H9 (cell line): ENCODE measurements around the gene CEMIP. TPM values are rescaled to one million over a fixed set of nuclear protein-coding genes. Genes with fewer than 3 reads are reported as not detected.

ENCODE experiments used
- DNase-seq: peaks from one replicate; pipeline ENCODE4 v3.0.0-alpha.2; 2017
- H2AFZ ChIP-seq: one replicate; pipeline ENCODE4 v1.6.1; 2013; ENCODE audit warnings: mild to moderate bottlenecking, low read length, control low read depth, moderate library complexity
- H2AK5ac ChIP-seq: 2 replicates; pipeline ENCODE4 v1.6.1; 2013; ENCODE audit warnings: low read length, control low read depth, mixed read lengths; ENCODE audit not compliant: insufficient read length
- H2BK120ac ChIP-seq: one replicate; pipeline ENCODE4 v1.6.1; 2013; ENCODE audit warnings: low read depth, mild to moderate bottlenecking, low read length, control low read depth, inconsistent platforms; ENCODE audit not compliant: poor library complexity, severe bottlenecking
- H2BK12ac ChIP-seq: 2 replicates; pipeline ENCODE4 v1.6.1; 2013; ENCODE audit warnings: low read length, control low read depth, mixed read lengths, low read depth; ENCODE audit not compliant: insufficient read length
- H2BK15ac ChIP-seq: 2 replicates; pipeline ENCODE4 v1.6.1; 2013; ENCODE audit warnings: low read depth, low read length, control low read depth
- H2BK20ac ChIP-seq: one replicate; pipeline ENCODE4 v1.6.1; 2013; ENCODE audit warnings: low read depth, mild to moderate bottlenecking, low read length, control low read depth, inconsistent platforms; ENCODE audit not compliant: poor library complexity, severe bottlenecking
- H2BK5ac ChIP-seq: 2 replicates; pipeline ENCODE4 v1.6.1; 2013; ENCODE audit warnings: low read length, control low read depth, mixed read lengths; ENCODE audit not compliant: insufficient read length
- H3K14ac ChIP-seq: 2 replicates; pipeline ENCODE4 v1.6.1; 2013; ENCODE audit warnings: low read length, control low read depth; ENCODE audit not compliant: insufficient read depth
- H3K18ac ChIP-seq: 2 replicates; pipeline ENCODE4 v1.6.1; 2013; ENCODE audit warnings: low read depth, mild to moderate bottlenecking, mixed read lengths, low read length, control low read depth; ENCODE audit not compliant: insufficient read length
- H3K23ac ChIP-seq: 2 replicates; pipeline ENCODE4 v1.6.1; 2013; ENCODE audit warnings: low read length, control low read depth, mixed read lengths, low read depth; ENCODE audit not compliant: insufficient read length
- H3K23me2 ChIP-seq: 2 replicates; pipeline ENCODE4 v1.6.1; 2013; ENCODE audit warnings: low read depth, mild to moderate bottlenecking, mixed read lengths, low read length, control low read depth; ENCODE audit not compliant: insufficient read length, poor library complexity, severe bottlenecking
- H3K27ac ChIP-seq: 2 replicates; pipeline ENCODE4 v1.5.1; 2013; ENCODE audit warnings: low read length, control low read depth, mixed read lengths, low read depth; ENCODE audit not compliant: insufficient read length
- H3K27me3 ChIP-seq: 2 replicates; pipeline ENCODE4 v1.6.1; 2013; ENCODE audit warnings: low read length, control low read depth, inconsistent platforms; ENCODE audit not compliant: insufficient read depth
- H3K4ac ChIP-seq: 2 replicates; pipeline ENCODE4 v1.6.1; 2013; ENCODE audit warnings: low read depth, mild to moderate bottlenecking, control low read depth, inconsistent platforms, low read length, moderate library complexity
- H3K4me1 ChIP-seq: 2 replicates; pipeline ENCODE4 v1.6.1; 2013; ENCODE audit warnings: low read length, control low read depth, inconsistent platforms; ENCODE audit not compliant: insufficient read depth
- H3K4me2 ChIP-seq: 2 replicates; pipeline ENCODE4 v1.6.1; 2013; ENCODE audit warnings: low read length, control low read depth, mixed read lengths; ENCODE audit not compliant: insufficient read length, insufficient read depth
- H3K56ac ChIP-seq: 2 replicates; pipeline ENCODE4 v1.6.1; 2013; ENCODE audit warnings: low read depth, mild to moderate bottlenecking, mixed read lengths, low read length, control low read depth; ENCODE audit not compliant: insufficient read length
- H3K79me1 ChIP-seq: 2 replicates; pipeline ENCODE4 v1.6.1; 2013; ENCODE audit warnings: low read depth, mild to moderate bottlenecking, moderate library complexity, low read length, control low read depth, inconsistent platforms; ENCODE audit not compliant: insufficient read depth, poor library complexity, severe bottlenecking
- H3K79me2 ChIP-seq: 2 replicates; pipeline ENCODE4 v1.6.1; 2013; ENCODE audit warnings: low read length, control low read depth, inconsistent platforms; ENCODE audit not compliant: insufficient read depth
- H3K9ac ChIP-seq: 2 replicates; pipeline ENCODE4 v1.6.1; 2013; ENCODE audit warnings: low read length, control low read depth, mixed read lengths; ENCODE audit not compliant: insufficient read length; ENCODE audit errors: extremely low read depth
- H3K9me3 ChIP-seq: one replicate; pipeline ENCODE4 v1.6.1; 2013; ENCODE audit warnings: low read depth, low read length, inconsistent platforms; ENCODE audit not compliant: control insufficient read depth
- H3T11ph ChIP-seq: one replicate; pipeline ENCODE4 v1.6.1; 2013; ENCODE audit warnings: mild to moderate bottlenecking, low read length, control low read depth, inconsistent platforms
- H4K20me1 ChIP-seq: one replicate; pipeline ENCODE4 v1.6.1; 2013; ENCODE audit not compliant: control insufficient read depth, insufficient read length, insufficient read depth
- H4K5ac ChIP-seq: 2 replicates; pipeline ENCODE4 v1.6.1; 2013; ENCODE audit warnings: low read depth, mild to moderate bottlenecking, mixed read lengths, low read length, control low read depth; ENCODE audit not compliant: insufficient read length
- H4K8ac ChIP-seq: replicated peaks from 2 replicates; pipeline ENCODE4 v1.6.1; 2013; ENCODE audit warnings: low read length, control low read depth, mixed read lengths, low read depth; ENCODE audit not compliant: insufficient read length
- H4K91ac ChIP-seq: 2 replicates; pipeline ENCODE4 v1.6.1; 2013; ENCODE audit warnings: low read depth, mild to moderate bottlenecking, moderate library complexity, mixed read lengths, low read length, control low read depth; ENCODE audit not compliant: insufficient read length
- H3K27ac Mint-ChIP-seq, 3 experiments: 2 replicates in 2 of 3; 3 replicates in 1 of 3; pipeline ENCODE4 v1.8.0; 2020 to 2021; ENCODE audit warnings: mixed read lengths in 3 of 3, mild to moderate bottlenecking in 1 of 3, moderate library complexity in 1 of 3
- H3K27me3 Mint-ChIP-seq: 2 replicates; pipeline ENCODE4 v1.8.0; 2021; ENCODE audit warnings: low read depth, mild to moderate bottlenecking, moderate library complexity, mixed read lengths
- H3K36me3 Mint-ChIP-seq, 3 experiments: 2 replicates in 2 of 3; 3 replicates in 1 of 3; pipeline ENCODE4 v1.8.0; 2020 to 2021; ENCODE audit warnings: low read depth in 3 of 3, mixed read lengths in 3 of 3; ENCODE audit not compliant: insufficient read depth in 1 of 3
- H3K4me1 Mint-ChIP-seq, 2 experiments: 2 replicates each; pipeline ENCODE4 v1.8.0; 2020; ENCODE audit warnings: mixed read lengths in 2 of 2
- H3K4me3 Mint-ChIP-seq, 2 experiments: 2 replicates in 1 of 2; 3 replicates in 1 of 2; pipeline ENCODE4 v1.8.0; 2020 to 2021; ENCODE audit warnings: mild to moderate bottlenecking in 2 of 2, mixed read lengths in 2 of 2, moderate library complexity in 1 of 2
- H3K9me3 Mint-ChIP-seq, 2 experiments: 2 replicates in 1 of 2; 3 replicates in 1 of 2; pipeline ENCODE4 v1.8.0; 2020; ENCODE audit warnings: mild to moderate bottlenecking in 2 of 2, mixed read lengths in 2 of 2, moderate library complexity in 1 of 2
- WGBS: extraction: QIAGEN DNeasy Blood & Tissue Kit; methylation state at CpG from one replicate; pipeline ENCODE4 v1.1.7; 2013; ENCODE audit warnings: missing lambda C conversion rate, low lambda C conversion rate, mixed read lengths; ENCODE audit not compliant: insufficient read length; ENCODE audit errors: extremely low coverage; 5-methylcytosine and 5-hydroxymethylcytosine counted together
- microRNA-seq: library from miRNA; unstranded; fragments of <30 nt; microRNA quantifications from one replicate; pipeline ENCODE4, GENCODE V29; 2020; ENCODE audit warnings: borderline microRNAs expressed
- total RNA-seq: library from RNA; stranded (reverse); gene quantifications from 2 replicates; pipeline ENCODE4 v1.2.1, GENCODE V29; 2021
- TF ChIP-seq, protein P1 (sequence below): fragments of 200-600 bp; sonication (generic); conservative IDR thresholded peaks from 3 replicates; pipeline ENCODE4 v1.8.0; 2021; ENCODE audit warnings: antibody characterized with exemption, mild to moderate bottlenecking

CEMIP gene
- total RNA-seq, 1 experiment from 2014 or later: 0.09 TPM

DNA sequence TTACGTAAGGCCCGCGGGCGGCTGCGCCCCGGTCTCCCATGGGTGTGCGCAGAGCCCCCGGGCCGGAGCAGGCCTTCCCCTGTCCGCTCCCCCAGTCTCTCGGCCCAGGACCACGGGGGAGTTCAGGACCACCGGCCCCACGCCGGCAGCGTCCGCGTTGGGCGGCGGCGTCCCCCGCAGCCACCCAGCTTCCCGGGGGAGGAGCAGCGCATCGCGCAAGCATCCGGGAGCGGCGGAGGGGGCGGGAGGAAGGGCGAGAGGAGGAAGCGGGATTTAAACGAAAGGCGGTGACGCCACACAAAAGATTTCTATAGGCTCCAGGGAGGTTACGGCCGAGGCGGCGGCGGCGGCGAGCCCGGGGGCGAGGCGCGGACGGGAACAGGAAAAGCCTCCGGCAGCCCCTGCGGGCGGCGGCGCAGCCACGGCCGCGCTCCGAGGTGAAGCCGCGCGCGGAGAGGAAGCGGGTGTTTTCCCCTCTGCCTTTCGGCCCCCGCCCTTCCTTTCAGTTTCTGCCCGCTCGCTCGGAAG, 221.5 kb downstream of the CEMIP start, which contains the start of gene TLNRD1:
TLNRD1 (plus strand) TSS at position 300 of the 528 bp plus-strand sequence. CDS start 1,349 bp downstream, outside the sequence.
- peak; percentile 90 for DNase-seq
- Histone ChIP-seq H3K14ac (peak within 1 kb of the TSS; percentile 64), H4K5ac (no peak within 1 kb of the TSS), H2BK5ac (no peak within 1 kb of the TSS), H3K79me1 (no peaks in the 10 kb centered on the region), H2BK120ac (no peak within 1 kb of the TSS), H2AK5ac (no peak within 1 kb of the TSS), H3T11ph (no peak within 1 kb of the TSS), H3K23me2 (peaks cover 16% of the 10 kb centered on the region), H3K56ac (no peak within 1 kb of the TSS), H2AFZ (no peak within 1 kb of the TSS), H4K91ac (no peak within 1 kb of the TSS), H3K27ac (no peak within 1 kb of the TSS), H3K4me2 (peak within 1 kb of the TSS; percentile 87), H3K4ac (no peak within 1 kb of the TSS), H3K23ac (no peak within 1 kb of the TSS), H3K18ac (peak within 1 kb of the TSS; percentile 74), H3K9me3 (no peaks in the 10 kb centered on the region), H2BK15ac (no peak within 1 kb of the TSS), H4K20me1 (peaks cover 3% of the 10 kb centered on the region), H3K79me2 (peaks cover 2% of the 10 kb centered on the region; the same call in 1 of the 2 replicates), H3K27me3 (no peaks in the 10 kb centered on the region), H2BK12ac (no peak within 1 kb of the TSS), H3K4me1 (no peaks in the 10 kb centered on the region), H4K8ac (no peak within 1 kb of the TSS), H3K9ac (peak within 1 kb of the TSS; percentile 27), H2BK20ac (no peak within 1 kb of the TSS)
- TF ChIP-seq, protein P1, sequence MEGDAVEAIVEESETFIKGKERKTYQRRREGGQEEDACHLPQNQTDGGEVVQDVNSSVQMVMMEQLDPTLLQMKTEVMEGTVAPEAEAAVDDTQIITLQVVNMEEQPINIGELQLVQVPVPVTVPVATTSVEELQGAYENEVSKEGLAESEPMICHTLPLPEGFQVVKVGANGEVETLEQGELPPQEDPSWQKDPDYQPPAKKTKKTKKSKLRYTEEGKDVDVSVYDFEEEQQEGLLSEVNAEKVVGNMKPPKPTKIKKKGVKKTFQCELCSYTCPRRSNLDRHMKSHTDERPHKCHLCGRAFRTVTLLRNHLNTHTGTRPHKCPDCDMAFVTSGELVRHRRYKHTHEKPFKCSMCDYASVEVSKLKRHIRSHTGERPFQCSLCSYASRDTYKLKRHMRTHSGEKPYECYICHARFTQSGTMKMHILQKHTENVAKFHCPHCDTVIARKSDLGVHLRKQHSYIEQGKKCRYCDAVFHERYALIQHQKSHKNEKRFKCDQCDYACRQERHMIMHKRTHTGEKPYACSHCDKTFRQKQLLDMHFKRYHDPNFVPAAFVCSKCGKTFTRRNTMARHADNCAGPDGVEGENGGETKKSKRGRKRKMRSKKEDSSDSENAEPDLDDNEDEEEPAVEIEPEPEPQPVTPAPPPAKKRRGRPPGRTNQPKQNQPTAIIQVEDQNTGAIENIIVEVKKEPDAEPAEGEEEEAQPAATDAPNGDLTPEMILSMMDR: no peak
- no peaks in the 10 kb centered on the region for H3K9me3 Mint-ChIP-seq
- peaks cover 3 to 8% (median 6%) of the 10 kb centered on the region in 3 experiments; a peak in 3 of 7 replicates for H3K36me3 Mint-ChIP-seq
- WGBS: no CpG with 5 or more reads among the region's 66 CpGs
- H3K27ac Mint-ChIP-seq: peak within 1 kb of the TSS in 2 of 3 experiments; percentile 78 to 97; a peak in 4 of 7 replicates
- H3K27me3 Mint-ChIP-seq: no peaks in the 10 kb centered on the region; the same call in 1 of the 2 replicates
- H3K4me1 Mint-ChIP-seq: peaks cover 9 to 20% of the 10 kb centered on the region in 2 experiments
- H3K4me3 Mint-ChIP-seq: peak within 1 kb of the TSS; percentile 90 to 97

Small RNA genes within 50 kb of the gene (microRNA-seq; reads per million reads assigned to microRNA genes)
- gene MIR4514: not detected
- gene MIR549A: not detected

Other genes with a start within 250 kb of the CEMIP start
- 21.5 and 25.1 TPM in 2 replicates for gene ABHD17C, start 84.1 kb upstream of the CEMIP start, total RNA-seq
- gene MESD, start 210.4 kb downstream of the CEMIP start, total RNA-seq: 29.1 and 30.1 TPM in 2 replicates
- 19.3 and 20.2 TPM in 2 replicates for gene TLNRD1, start 221.6 kb downstream of the CEMIP start, total RNA-seq